HG02571 (cell line): ENCODE results near the gene SRGAP3.
"Not testable (repeated sequence)": the region's sequence is repeated elsewhere in the genome, so short reads cannot be mapped to it uniquely, and the experiment has no call there.

Experiments
- ATAC-seq: cut with Tn5 transposase; IDR thresholded peaks from one replicate; pipeline ENCODE4 v1.9.1; 2021; ENCODE audit warnings: mild to moderate bottlenecking, moderate library complexity; ENCODE audit not compliant: unreplicated experiment

The SRGAP3 gene

GRCh38 chr3:9098716-9099675 lies 150.4 kb downstream of the SRGAP3 start:
- ATAC-seq = no peak

GRCh38 chr3:9097495-9097894 lies 152.0 kb downstream of the SRGAP3 start:
- no peak for ATAC-seq

- ATAC-seq = no peak
Observed at GRCh38 chr3:9091486-9092235, 157.8 kb downstream of the SRGAP3 start.

- no peak for ATAC-seq
Observed at GRCh38 chr3:9088441-9089353, 160.7 kb downstream of the SRGAP3 start.

DNA sequence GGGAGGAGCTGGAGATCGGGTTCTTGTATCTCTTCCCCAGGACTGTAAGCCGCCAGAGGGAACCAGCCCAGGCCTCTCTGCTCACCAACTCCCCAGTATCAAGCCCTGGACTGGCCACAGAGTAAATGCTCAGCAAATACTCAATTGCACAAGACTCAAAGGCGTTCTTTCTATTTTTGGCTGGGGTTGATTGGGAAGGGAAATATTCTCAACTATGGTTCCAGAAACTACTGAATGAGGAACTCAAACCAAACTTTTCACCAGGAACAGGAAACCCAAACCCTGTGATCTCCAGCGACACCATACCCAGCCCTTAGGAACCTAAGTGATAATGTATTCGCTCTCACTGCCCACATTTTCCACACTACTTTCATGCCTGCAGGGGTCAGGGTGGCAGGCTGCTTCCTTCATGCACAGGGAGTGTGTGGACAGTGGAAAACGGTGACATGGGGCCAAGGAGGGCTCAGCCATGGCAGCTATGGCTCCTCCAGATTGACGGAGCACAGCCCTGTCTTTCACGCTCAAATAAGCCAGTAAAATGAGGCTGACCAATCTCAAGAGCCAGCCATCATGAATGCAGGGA lies 161.5 kb downstream of the SRGAP3 start:
- no peak for ATAC-seq

DNA sequence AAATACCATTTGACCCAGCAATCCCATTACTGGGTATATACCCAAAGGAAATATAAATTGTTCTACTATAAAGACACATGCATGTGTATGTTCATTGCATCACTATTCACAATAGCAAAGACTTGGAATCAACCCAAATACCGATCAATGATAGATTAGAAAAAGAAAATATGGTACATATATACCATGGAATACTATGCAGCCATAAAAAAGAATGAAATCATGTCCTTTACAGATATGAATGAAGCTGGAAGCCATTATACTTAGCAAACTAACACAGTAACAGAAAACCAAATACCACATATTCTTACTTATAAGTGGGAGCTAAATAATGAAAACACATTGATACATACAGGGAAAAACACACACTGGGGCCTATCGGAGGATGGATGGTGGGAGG lies 164.0 kb downstream of the SRGAP3 start:
- ATAC-seq = not testable (repeated sequence)

- ATAC-seq = no peak
Observed at GRCh38 chr3:9081184-9081818, 168.1 kb downstream of the SRGAP3 start.

DNA sequence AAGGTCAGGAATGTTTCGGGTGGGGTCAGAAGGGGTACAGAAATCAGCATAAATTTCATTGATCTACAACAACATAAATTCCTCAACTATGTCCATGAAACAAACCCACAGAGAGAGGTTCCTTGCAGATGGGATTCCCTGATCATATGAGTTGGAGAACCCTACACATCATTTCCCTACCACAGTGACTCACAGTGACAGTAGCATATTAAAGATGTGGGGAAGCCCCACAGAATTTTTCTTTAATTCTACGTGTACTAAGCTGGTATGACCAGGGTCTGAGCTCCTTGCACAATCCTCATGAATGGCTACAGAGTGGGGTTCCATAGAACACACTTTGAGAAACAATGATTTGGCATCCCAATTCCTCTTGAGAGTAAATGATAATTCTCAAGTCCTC lies 169.3 kb downstream of the SRGAP3 start:
- ATAC-seq = no peak

GRCh38 chr3:9079676-9080075 lies 169.8 kb downstream of the SRGAP3 start:
- ATAC-seq = no peak

- no peak for ATAC-seq
Observed at GRCh38 chr3:9078561-9079240, 170.7 kb downstream of the SRGAP3 start.

GRCh38 chr3:9077029-9077428 lies 172.4 kb downstream of the SRGAP3 start:
- no peak for ATAC-seq

DNA sequence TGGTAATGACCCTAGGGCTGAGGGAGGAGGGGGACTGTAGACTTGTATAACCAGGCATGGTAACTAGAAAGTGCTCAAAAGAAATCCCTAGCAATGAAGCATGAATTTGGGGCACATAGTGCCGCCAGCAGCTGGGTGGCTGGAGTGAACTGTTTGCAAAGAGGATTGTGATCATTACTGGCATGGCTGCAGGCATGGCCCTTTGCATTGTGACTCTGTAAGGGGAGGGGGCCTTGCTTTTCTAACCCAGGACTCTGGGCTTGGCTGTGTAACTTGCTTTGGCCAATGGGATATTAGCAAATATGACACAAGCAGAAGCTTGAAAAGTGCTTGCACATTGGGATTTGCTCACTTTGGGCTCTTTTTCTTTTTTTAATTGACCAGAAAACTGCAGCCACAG lies 173.7 kb downstream of the SRGAP3 start:
- no peak for ATAC-seq

DNA sequence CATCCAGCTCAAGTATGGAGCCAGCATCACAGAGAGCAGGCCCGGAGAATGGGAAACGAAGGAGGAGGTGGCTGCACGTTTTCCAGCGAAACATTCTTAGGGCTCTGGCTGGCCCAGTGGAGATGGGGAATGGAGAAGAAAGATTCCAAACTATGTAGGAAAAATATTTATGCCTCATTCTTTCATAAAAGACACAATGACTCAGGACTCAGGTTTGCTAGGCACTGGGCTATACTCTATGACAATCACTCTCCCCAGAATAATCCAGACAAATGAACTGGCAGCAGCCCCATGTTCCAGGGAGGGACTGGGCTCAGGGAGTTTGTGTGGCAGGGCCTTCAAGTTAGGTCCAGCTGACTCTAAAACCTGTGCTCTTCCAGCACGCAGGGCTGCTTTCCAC lies 175.4 kb downstream of the SRGAP3 start:
- no peak for ATAC-seq

DNA sequence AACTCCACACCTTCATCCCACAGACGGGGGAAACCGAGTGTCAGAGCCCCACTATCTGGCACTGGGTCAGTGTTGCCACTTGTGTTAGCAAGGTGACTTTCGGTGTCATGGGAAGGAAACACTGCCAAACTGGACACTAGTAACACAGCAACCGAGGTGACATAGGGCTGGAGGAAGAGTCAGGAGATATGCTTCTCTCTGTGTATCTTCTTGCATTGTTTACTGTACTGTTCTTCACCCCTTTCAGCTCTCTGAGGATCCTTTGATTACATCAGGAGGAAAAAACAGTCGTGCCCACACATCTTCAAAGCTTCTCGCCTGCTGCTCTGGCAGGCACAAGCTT lies 176.8 kb downstream of the SRGAP3 start:
- ATAC-seq = no peak

DNA sequence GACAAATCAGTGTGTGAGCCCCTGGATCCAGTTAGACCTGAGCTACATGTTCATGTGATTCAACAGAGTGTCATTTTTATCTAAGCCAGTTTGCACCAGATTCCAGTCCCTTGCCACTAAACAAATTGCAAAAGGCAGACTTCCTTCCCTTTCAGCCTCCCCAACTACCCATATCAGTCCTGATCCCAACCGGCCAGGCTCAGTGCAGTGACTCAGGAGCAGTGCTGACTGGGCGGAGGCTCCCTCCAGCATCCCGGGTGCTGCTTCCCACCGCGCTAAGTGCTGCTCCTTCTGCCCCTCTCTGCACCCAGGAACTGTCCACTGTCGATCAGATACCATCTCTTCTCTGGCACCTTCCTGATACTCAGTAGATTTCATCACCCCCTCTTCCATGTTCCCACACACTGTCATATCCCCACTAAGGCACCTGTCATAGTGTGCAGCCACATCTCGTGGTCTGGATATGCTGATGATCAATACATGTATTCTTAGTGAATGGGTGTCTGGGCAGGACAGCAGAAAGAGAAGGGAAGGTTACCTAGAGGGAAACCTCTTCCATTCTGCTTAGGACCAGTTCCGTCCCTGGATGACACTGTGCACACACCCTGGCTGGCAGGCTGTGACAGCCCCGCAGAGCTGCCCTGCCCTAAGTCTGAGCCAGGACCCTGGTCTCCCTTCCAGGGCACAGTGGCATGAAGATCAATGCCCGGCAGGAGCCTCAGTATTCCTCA lies 177.3 kb downstream of the SRGAP3 start:
- ATAC-seq = no peak

DNA sequence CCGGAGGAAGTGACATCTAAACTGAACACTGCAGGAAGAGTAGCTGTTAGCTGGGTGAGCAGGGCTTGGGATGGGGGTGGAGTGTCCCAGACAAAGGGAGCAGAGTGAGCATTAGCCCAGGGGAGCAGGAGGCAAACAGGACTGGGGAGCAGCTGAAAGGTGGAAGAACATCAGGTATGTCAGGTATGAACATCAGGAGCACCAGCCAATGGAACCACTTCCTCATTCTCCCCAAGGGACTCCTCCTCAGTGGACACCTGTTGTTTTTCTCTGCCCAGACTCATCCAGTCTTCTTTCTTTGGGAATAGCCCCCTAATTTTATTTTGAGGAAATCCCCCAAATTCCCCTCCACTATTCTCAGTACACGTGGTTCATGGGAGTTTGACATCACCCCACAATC lies 178.5 kb downstream of the SRGAP3 start:
- no peak for ATAC-seq

- ATAC-seq = no peak
Observed at GRCh38 chr3:9069971-9070370, 179.5 kb downstream of the SRGAP3 start.

DNA sequence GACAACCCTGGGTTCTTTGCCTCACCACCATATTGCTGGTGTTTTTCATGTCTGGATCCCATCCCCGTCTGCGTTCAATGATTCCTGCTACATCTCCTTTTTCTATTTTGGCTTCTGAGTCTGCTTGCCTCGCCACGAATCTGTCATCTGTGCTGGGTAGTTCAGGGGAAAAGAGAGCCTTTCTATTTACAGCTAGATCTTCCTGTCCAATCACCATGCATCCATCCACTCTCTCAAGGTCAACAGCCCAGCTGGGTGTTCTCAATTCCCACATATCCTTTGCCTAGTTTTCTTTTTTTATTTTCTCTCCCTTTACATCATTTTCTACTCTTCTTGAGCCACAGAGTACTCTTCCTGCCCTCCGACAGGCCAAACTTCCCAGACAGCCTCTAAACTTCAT lies 181.4 kb downstream of the SRGAP3 start:
- no peak for ATAC-seq

GRCh38 chr3:9067352-9067975 lies 182.0 kb downstream of the SRGAP3 start:
- no peak for ATAC-seq
